Peyer's patch (tissue), 4 donors: ENCODE measurements around the gene HEY2. TPM values are rescaled to one million over a fixed set of nuclear protein-coding genes. Genes with fewer than 3 reads are reported as not detected.

Experiments used
- DNase-seq, 3 donors: peaks; one replicate each; pipeline ENCODE4 v3.0.0-alpha.2; 2017 to 2019
- H3K27ac ChIP-seq, 4 donors: fragments of 200-600 bp; sonication (generic); one replicate each; pipeline ENCODE4 v1.5.1; 2016 to 2019
- H3K27me3 ChIP-seq, 2 donors: fragments of 200-600 bp; sonication (generic); one replicate each; pipeline ENCODE4 v1.5.1; 2019
- H3K36me3 ChIP-seq, 3 donors: fragments of 200-600 bp; sonication (generic); one replicate each; pipeline ENCODE4 v1.5.1; 2016 to 2019
- H3K4me1 ChIP-seq, 4 donors: fragments of 200-600 bp; sonication (generic); one replicate each; pipeline ENCODE4 v1.5.1; 2016 to 2019
- H3K4me3 ChIP-seq, 4 donors: fragments of 200-600 bp; sonication (generic); 1 replicate in 3 of 4; 2 replicates in 1 of 4; pipeline ENCODE4 v1.5.1; 2016 to 2019; ENCODE audit warnings: mild to moderate bottlenecking in 1 of 4
- H3K9me3 ChIP-seq, 4 donors: fragments of 200-600 bp; sonication (generic); one replicate each; pipeline ENCODE4 v1.5.1; 2016 to 2019; ENCODE audit warnings: mild to moderate bottlenecking in 1 of 4
- CTCF ChIP-seq, 6 experiments: fragments of 450-650 bp in 4 of 6; fragments of 200-600 bp in 2 of 6; sonication (generic) in 1 of 6; IDR thresholded peaks; one replicate each; pipeline ENCODE4 v1.5.1; 2017 to 2019; ENCODE audit warnings: antibody characterized with exemption in 6 of 6, mild to moderate bottlenecking in 3 of 6, moderate library complexity in 1 of 6
- POLR2A ChIP-seq, 2 donors: fragments of 450-650 bp; IDR thresholded peaks; one replicate each; pipeline ENCODE4 v1.5.1; 2017; ENCODE audit warnings: antibody characterized with exemption in 2 of 2, mild to moderate bottlenecking in 2 of 2, moderate library complexity in 2 of 2
- total RNA-seq, 4 donors: library from RNA; depleted of rRNA; stranded (reverse); fragments of >200 nt; gene quantifications; one replicate each; pipeline ENCODE4 v1.1.0, GENCODE V29; 2016

Gene HEY2
- total RNA-seq, 4 donors from 2014 or later = 0.35 to 2.0 (median 0.40) TPM; not detected in 1

- no peaks in the 10 kb centered on the region for H3K4me1 ChIP-seq
- TF ChIP-seq POLR2A (IDR thresholded peaks at IDR 0.05) (peak in 1 of 2 donors; percentile 17), CTCF (IDR thresholded peaks at IDR 0.05) (peak in 5 of 6 experiments; percentile 30 to 68 (median 64))
- H3K36me3 ChIP-seq = no peaks in the 10 kb centered on the region
- peak overlapping the region; percentile 50 to 70 (median 52) for H3K4me3 ChIP-seq
- H3K9me3 ChIP-seq = no peaks in the 10 kb centered on the region
- no peaks in the 10 kb centered on the region for H3K27me3 ChIP-seq
- H3K27ac ChIP-seq = peak overlapping the region; percentile 86 to 96 (median 90)
- DNase-seq = peak; percentile 75 to 93 (median 80)
Measured at GRCh38 chr6:125779924-125780539, 30.6 kb downstream of the HEY2 start.

DNA sequence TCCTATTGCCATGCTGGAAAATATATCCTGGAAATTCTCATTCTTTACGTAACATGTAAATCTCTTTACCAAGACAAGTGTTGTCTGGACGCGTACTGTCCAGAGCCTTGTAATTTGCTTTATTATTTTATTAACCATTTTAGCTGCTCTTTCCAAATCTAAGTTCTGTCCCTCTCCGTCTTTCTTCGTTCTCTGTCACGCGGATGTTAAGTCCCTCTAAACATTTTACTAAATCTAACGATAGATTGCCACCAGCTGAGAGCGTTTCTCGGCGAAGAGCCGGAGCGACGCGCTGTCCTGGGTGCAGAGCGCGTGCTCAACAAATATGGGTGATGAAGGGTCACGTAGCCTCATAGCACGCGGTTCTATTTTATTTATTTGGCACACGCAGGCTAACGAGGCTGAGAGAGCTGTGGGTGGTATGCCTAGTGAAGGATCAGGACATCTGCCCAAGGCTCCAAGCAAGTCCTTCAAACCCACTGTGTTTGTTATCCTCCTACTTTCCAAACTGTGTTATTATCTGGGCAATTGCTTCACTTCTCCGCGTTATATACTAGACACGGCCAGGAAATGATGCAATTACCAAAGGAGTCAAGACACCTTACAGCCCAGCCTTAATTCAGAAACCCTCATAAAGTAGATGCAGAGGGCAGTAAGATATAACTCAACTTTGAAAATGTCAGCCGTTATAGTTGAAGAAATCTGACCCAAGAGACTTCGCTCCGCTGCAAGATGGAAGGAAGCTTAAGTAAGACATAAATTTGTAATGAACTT, 31.3 kb downstream of the HEY2 start:
- TF ChIP-seq POLR2A (IDR thresholded peaks at IDR 0.05) = peak; percentile 39
- TF ChIP-seq CTCF (IDR thresholded peaks at IDR 0.05) = no peak
- Histone ChIP-seq H3K4me1 (no peaks in the 10 kb centered on the region), H3K27me3 (no peaks in the 10 kb centered on the region), H3K9me3 (no peaks in the 10 kb centered on the region), H3K4me3 (peak overlapping the region; percentile 50 to 70 (median 52)), H3K36me3 (no peaks in the 10 kb centered on the region), H3K27ac (peak overlapping the region; percentile 86 to 96 (median 90))
- peak; percentile 68 to 76 (median 69) for DNase-seq

- no peaks in the 10 kb centered on the region for H3K36me3 ChIP-seq
- no peaks in the 10 kb centered on the region for H3K27me3 ChIP-seq
- no peaks in the 10 kb centered on the region for H3K4me1 ChIP-seq
- H3K4me3 ChIP-seq = peak overlapping the region; percentile 50 to 70 (median 52)
- peak in 1 of 3 donors; percentile 82 for DNase-seq
- H3K9me3 ChIP-seq = no peaks in the 10 kb centered on the region
- peak overlapping the region; percentile 86 to 96 (median 90) for H3K27ac ChIP-seq
- TF ChIP-seq CTCF (IDR thresholded peaks at IDR 0.05) (no peak), POLR2A (IDR thresholded peaks at IDR 0.05) (no peak)
Measured at GRCh38 chr6:125781314-125781868, 32.0 kb downstream of the HEY2 start.

DNA sequence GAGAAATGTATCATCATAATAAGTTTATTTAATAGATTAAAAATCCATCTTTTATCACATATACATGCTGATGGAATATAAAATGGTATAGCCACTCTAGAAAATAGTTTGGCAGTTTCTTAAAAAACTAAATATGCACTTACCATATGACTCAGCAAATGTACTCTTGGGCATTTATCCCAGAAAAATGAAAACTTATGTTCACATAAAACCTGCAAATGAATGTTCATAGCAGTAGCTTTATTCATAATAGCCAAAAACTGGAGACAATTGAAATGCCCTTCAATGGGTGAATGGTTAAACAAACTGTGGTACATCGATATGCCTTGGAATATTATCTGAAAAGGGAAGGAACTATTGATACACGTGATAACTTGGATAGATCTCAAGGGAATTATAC, 34.9 kb downstream of the HEY2 start:
- Histone ChIP-seq H3K36me3 (no peaks in the 10 kb centered on the region), H3K9me3 (no peaks in the 10 kb centered on the region), H3K27ac (no peak overlapping the region), H3K27me3 (no peaks in the 10 kb centered on the region), H3K4me1 (peaks cover 0 to 6% (median 3%) of the 10 kb centered on the region in 4 donors), H3K4me3 (no peak overlapping the region)
- no peak for DNase-seq
- TF ChIP-seq POLR2A (IDR thresholded peaks at IDR 0.05) (no peak), CTCF (IDR thresholded peaks at IDR 0.05) (no peak)

GRCh38 chr6:125787791-125788190, 38.4 kb downstream of the HEY2 start:
- Histone ChIP-seq H3K4me1 (peaks cover 0 to 14% (median 12%) of the 10 kb centered on the region in 4 donors), H3K36me3 (no peaks in the 10 kb centered on the region), H3K27me3 (no peaks in the 10 kb centered on the region), H3K9me3 (no peaks in the 10 kb centered on the region), H3K27ac (no peak overlapping the region), H3K4me3 (no peak overlapping the region)
- no peak for DNase-seq
- TF ChIP-seq POLR2A (IDR thresholded peaks at IDR 0.05) (no peak), CTCF (IDR thresholded peaks at IDR 0.05) (peak in 3 of 6 experiments; percentile 5 to 54 (median 35))
